Measurements from ENCODE around the gene SHISA6.

The SHISA6 gene

GRCh38 chr17:11561281-11561680, 320.3 kb downstream of the SHISA6 start:
- DNase-seq (ENCODE audit: low read depth) = no peak
- no peak for TF ChIP-seq CTCF (IDR thresholded peaks at IDR 0.05; ENCODE audit: insufficient read depth, low read depth, low read length, missing control alignments)
- no peak overlapping the region for H3K4me3 ChIP-seq (ENCODE audit: low read depth, low read length)

- DNase-seq (ENCODE audit: low read depth) = no peak
- H3K4me3 ChIP-seq (ENCODE audit: low read depth, low read length) = no peak overlapping the region
- TF ChIP-seq CTCF (IDR thresholded peaks at IDR 0.05; ENCODE audit: insufficient read depth, low read depth, low read length, missing control alignments) = no peak
These were observed 320.7 kb downstream of the SHISA6 start for GRCh38 chr17:11561702-11562101.

- TF ChIP-seq CTCF (IDR thresholded peaks at IDR 0.05; ENCODE audit: insufficient read depth, low read depth, low read length, missing control alignments) = no peak
- no peak overlapping the region for H3K4me3 ChIP-seq (ENCODE audit: low read depth, low read length)
- DNase-seq (ENCODE audit: low read depth) = no peak
These were observed 323.8 kb downstream of the SHISA6 start for GRCh38 chr17:11564589-11565380.

- TF ChIP-seq CTCF (IDR thresholded peaks at IDR 0.05; ENCODE audit: insufficient read depth, low read depth, low read length, missing control alignments) = no peak
- no peak for DNase-seq (ENCODE audit: low read depth)
- H3K4me3 ChIP-seq (ENCODE audit: low read depth, low read length) = no peak overlapping the region
These were observed 324.6 kb downstream of the SHISA6 start for GRCh38 chr17:11565591-11565990.

- no peak overlapping the region for H3K4me3 ChIP-seq (ENCODE audit: low read depth, low read length)
- TF ChIP-seq CTCF (IDR thresholded peaks at IDR 0.05; ENCODE audit: insufficient read depth, low read depth, low read length, missing control alignments) = no peak
- no peak for DNase-seq (ENCODE audit: low read depth)
These were observed 338.0 kb downstream of the SHISA6 start for GRCh38 chr17:11578998-11579397.

GRCh38 chr17:11580677-11581076, 339.7 kb downstream of the SHISA6 start:
- no peak for TF ChIP-seq CTCF (IDR thresholded peaks at IDR 0.05; ENCODE audit: insufficient read depth, low read depth, low read length, missing control alignments)
- no peak for DNase-seq (ENCODE audit: low read depth)
- H3K4me3 ChIP-seq (ENCODE audit: low read depth, low read length) = no peak overlapping the region

GRCh38 chr17:11582217-11582616, 341.2 kb downstream of the SHISA6 start:
- TF ChIP-seq CTCF (IDR thresholded peaks at IDR 0.05; ENCODE audit: insufficient read depth, low read depth, low read length, missing control alignments) = no peak
- no peak for DNase-seq (ENCODE audit: low read depth)
- H3K4me3 ChIP-seq (ENCODE audit: low read depth, low read length) = no peak overlapping the region
